ENCODE data around the gene FOXL3. TPM values are rescaled to one million over a fixed set of nuclear protein-coding genes. Genes with fewer than 3 reads are reported as not detected.

Gene FOXL3
- total RNA-seq, 1 experiment from 2014 or later, result not detected

- CTCF ChIA-PET, result no interaction called here
- BruUV-seq (replicated peaks), result no TSS peak
- POLR2A ChIA-PET (ENCODE audit: low non-redundant PET), result no interaction called here
- no peak for DNase-seq (ENCODE audit: low spot score)
- intact Hi-C loops (cut with micrococcal nuclease; ENCODE audit: unreplicated experiment), result no loop called here
- Histone ChIP-seq H3K4me1 (ENCODE audit: insufficient read depth, low read length, poor library complexity, severe bottlenecking) (no peaks in the 10 kb centered on the region), H3K9me3 (ENCODE audit: low read depth, low read length, poor library complexity, severe bottlenecking) (no peaks in the 10 kb centered on the region), H3K27ac (ENCODE audit: low read depth, low read length, poor library complexity, severe bottlenecking) (no peak overlapping the region), H3K36me3 (ENCODE audit: insufficient read depth, low read length, poor library complexity, severe bottlenecking) (no peaks in the 10 kb centered on the region), H3K27me3 (replicated peaks; ENCODE audit: insufficient read depth, low read depth, low read length, poor library complexity) (peaks cover 47% of the 10 kb centered on the region), H3K4me3 (ENCODE audit: low read depth, low read length, poor library complexity, severe bottlenecking) (no peak overlapping the region)
- no peak for TF ChIP-seq EZH2 (IDR thresholded peaks at IDR 0.05; ENCODE audit: borderline replicate concordance, low read depth, low read length, poor library complexity, severe bottlenecking)
- TF ChIP-seq CTCF (conservative IDR thresholded peaks at IDR 0.05; ENCODE audit: low read depth, low read length), result no peak
These were observed 24.9 kb downstream of the FOXL3 start for GRCh38 chr7:314853-315252.

GRCh38 chr7:315516-316265 is 25.7 kb downstream of the FOXL3 start:
- intact Hi-C loops (cut with micrococcal nuclease; ENCODE audit: unreplicated experiment), result no loop called here
- DNase-seq (ENCODE audit: low spot score), result no peak
- H3K27ac ChIP-seq (ENCODE audit: low read depth, low read length, poor library complexity, severe bottlenecking), result no peak overlapping the region
- no peaks in the 10 kb centered on the region for H3K4me1 ChIP-seq (ENCODE audit: insufficient read depth, low read length, poor library complexity, severe bottlenecking)
- no peak overlapping the region for H3K4me3 ChIP-seq (ENCODE audit: low read depth, low read length, poor library complexity, severe bottlenecking)
- CTCF ChIA-PET, result no interaction called here
- H3K27me3 ChIP-seq (replicated peaks; ENCODE audit: insufficient read depth, low read depth, low read length, poor library complexity), result peaks cover 47% of the 10 kb centered on the region
- POLR2A ChIA-PET (ENCODE audit: low non-redundant PET), result no interaction called here
- no peak for TF ChIP-seq EZH2 (IDR thresholded peaks at IDR 0.05; ENCODE audit: borderline replicate concordance, low read depth, low read length, poor library complexity, severe bottlenecking)
- TF ChIP-seq CTCF (conservative IDR thresholded peaks at IDR 0.05; ENCODE audit: low read depth, low read length), result no peak
- H3K36me3 ChIP-seq (ENCODE audit: insufficient read depth, low read length, poor library complexity, severe bottlenecking), result no peaks in the 10 kb centered on the region
- no TSS peak for BruUV-seq (replicated peaks)
- H3K9me3 ChIP-seq (ENCODE audit: low read depth, low read length, poor library complexity, severe bottlenecking), result no peaks in the 10 kb centered on the region

GRCh38 chr7:317643-318405 is 27.9 kb downstream of the FOXL3 start:
- intact Hi-C loops (cut with micrococcal nuclease; ENCODE audit: unreplicated experiment), result no loop called here
- ChIA-PET CTCF (no interaction called here), POLR2A (ENCODE audit: low non-redundant PET) (no interaction called here)
- H3K9me3 ChIP-seq (ENCODE audit: low read depth, low read length, poor library complexity, severe bottlenecking), result no peaks in the 10 kb centered on the region
- H3K4me3 ChIP-seq (ENCODE audit: low read depth, low read length, poor library complexity, severe bottlenecking), result no peak overlapping the region
- no peak for DNase-seq (ENCODE audit: low spot score)
- TF ChIP-seq CTCF (conservative IDR thresholded peaks at IDR 0.05; ENCODE audit: low read depth, low read length), result no peak
- TF ChIP-seq EZH2 (IDR thresholded peaks at IDR 0.05; ENCODE audit: borderline replicate concordance, low read depth, low read length, poor library complexity, severe bottlenecking), result no peak
- H3K36me3 ChIP-seq (ENCODE audit: insufficient read depth, low read length, poor library complexity, severe bottlenecking), result no peaks in the 10 kb centered on the region
- peaks cover 36% of the 10 kb centered on the region for H3K27me3 ChIP-seq (replicated peaks; ENCODE audit: insufficient read depth, low read depth, low read length, poor library complexity)
- no TSS peak for BruUV-seq (replicated peaks)
- no peak overlapping the region for H3K27ac ChIP-seq (ENCODE audit: low read depth, low read length, poor library complexity, severe bottlenecking)
- peaks cover 5% of the 10 kb centered on the region for H3K4me1 ChIP-seq (ENCODE audit: insufficient read depth, low read length, poor library complexity, severe bottlenecking)

All from A673 (cell line).